HepG2 (cell line): ENCODE measurements around the gene AUP1. TPM values are rescaled to one million over a fixed set of nuclear protein-coding genes. Genes with fewer than 3 reads are reported as not detected.

Source experiments
- BCL6 ChIP-seq: IDR thresholded peaks from 2 replicates; pipeline ENCODE4 v1.6.1; 2016; ENCODE audit warnings: missing genetic modification reagents, missing compliant biosample characterization
- BORCS8-MEF2B ChIP-seq: sonication (generic); formaldehyde crosslinking; IDR thresholded peaks from 2 replicates; pipeline ENCODE4 v1.8.0; 2022; ENCODE audit warnings: mild to moderate bottlenecking, missing genetic modification reagents
- FOXP1 ChIP-seq, 2 experiments: fragments of 450-650 bp in 1 of 2; IDR thresholded peaks; 2 replicates each; pipeline ENCODE4 v1.6.1; 2017 to 2018; ENCODE audit warnings: antibody characterized with exemption in 1 of 2
- MYC ChIP-seq: sonication (generic); formaldehyde crosslinking; IDR thresholded peaks from 2 replicates; pipeline ENCODE4 v1.9.0; 2021; ENCODE audit warnings: missing genetic modification reagents, borderline replicate concordance
- NFE2L1 ChIP-seq: sonication (generic); formaldehyde crosslinking; IDR thresholded peaks from 2 replicates; pipeline ENCODE4 v1.4.0; 2020; ENCODE audit warnings: missing genetic modification reagents, mild to moderate bottlenecking, borderline replicate concordance
- NR2F6 ChIP-seq, 2 experiments: IDR thresholded peaks; 2 replicates each; pipeline ENCODE4 v1.6.1; 2016; ENCODE audit warnings: antibody characterized with exemption in 1 of 2, mild to moderate bottlenecking in 1 of 2
- NRL ChIP-seq: sonication (generic); formaldehyde crosslinking; IDR thresholded peaks from 2 replicates; pipeline ENCODE4 v1.5.0; 2020; ENCODE audit warnings: missing genetic modification reagents, mild to moderate bottlenecking, moderate library complexity, borderline replicate concordance
- PAF1 ChIP-seq: IDR thresholded peaks from 2 replicates; pipeline ENCODE4 v1.6.1; 2016; ENCODE audit warnings: missing genetic modification reagents, missing compliant biosample characterization
- TEAD3 ChIP-seq: optimal IDR thresholded peaks from 2 replicates; pipeline ENCODE3; 2016; ENCODE audit warnings: borderline replicate concordance
- ZC3H13 ChIP-seq: sonication (generic); formaldehyde crosslinking; IDR thresholded peaks from 2 replicates; pipeline ENCODE4 v1.8.1; 2023; ENCODE audit warnings: mild to moderate bottlenecking, missing genetic modification reagents, moderate library complexity
- ZFP1 ChIP-seq: IDR thresholded peaks from 2 replicates; pipeline ENCODE4 v1.6.1; 2016
- ZNF256 ChIP-seq: sonication (generic); formaldehyde crosslinking; conservative IDR thresholded peaks from 2 replicates; pipeline ENCODE4 v1.4.0; 2020; ENCODE audit warnings: missing genetic modification reagents
- ZNF337 ChIP-seq: sonication (generic); formaldehyde crosslinking; IDR thresholded peaks from 2 replicates; pipeline ENCODE4 v1.5.1; 2020; ENCODE audit warnings: missing genetic modification reagents, low read depth, mild to moderate bottlenecking, borderline replicate concordance
- ZNF788 ChIP-seq: sonication (generic); formaldehyde crosslinking; IDR thresholded peaks from 2 replicates; pipeline ENCODE4 v1.5.0; 2020; ENCODE audit warnings: mild to moderate bottlenecking, missing genetic modification reagents, borderline replicate concordance
- polyA plus RNA-seq, 8 experiments: library from polyadenylated mRNA; depleted of rRNA in 3 of 8; stranded (reverse) in 7 of 8; unstranded in 1 of 8; fragments of >200 nt; fragmentation: Illumina TruSeq in 4 of 8; extraction: Trizol in 4 of 8; gene quantifications; 2 replicates each; pipeline versions ENCODE4 v1.2.1 to v1.2.3, GENCODE V29; 2011 to 2016; ENCODE audit warnings: low read depth in 4 of 8, missing spikeins in 1 of 8, mixed read lengths in 1 of 8; ENCODE audit not compliant: insufficient read depth in 1 of 8
- total RNA-seq, 5 experiments: library from RNA; depleted of rRNA; stranded (reverse); fragments of >200 nt; fragmentation: Illumina TruSeq; extraction: Trizol; gene quantifications; 2 replicates each; pipeline ENCODE4 v1.2.3, GENCODE V29; 2016; ENCODE audit warnings: low read depth in 1 of 5
- TF ChIP-seq, protein P1 (sequence below): IDR thresholded peaks from 2 replicates; pipeline ENCODE4 v1.6.1; 2012; ENCODE audit warnings: inconsistent platforms
- TF ChIP-seq, protein P2 (sequence below): sonication (generic); formaldehyde crosslinking; IDR thresholded peaks from 2 replicates; pipeline ENCODE4 v1.4.0; 2020; ENCODE audit warnings: missing genetic modification reagents
- TF ChIP-seq, protein P3 (sequence below): sonication (generic); formaldehyde crosslinking; IDR thresholded peaks from 2 replicates; pipeline ENCODE4 v1.8.1; 2022; ENCODE audit warnings: low read depth, mild to moderate bottlenecking, missing genetic modification reagents
- TF ChIP-seq, protein P4 (sequence below): sonication (generic); formaldehyde crosslinking; IDR thresholded peaks from 2 replicates; pipeline ENCODE4 v1.4.0; 2020; ENCODE audit warnings: mild to moderate bottlenecking, missing genetic modification reagents

AUP1 gene
- total and polyA plus RNA-seq, 2 of the 13 experiments (the other 11 are each of a cell fraction or from before 2014, with no cell fraction given), result 174 to 267 TPM

DNA sequence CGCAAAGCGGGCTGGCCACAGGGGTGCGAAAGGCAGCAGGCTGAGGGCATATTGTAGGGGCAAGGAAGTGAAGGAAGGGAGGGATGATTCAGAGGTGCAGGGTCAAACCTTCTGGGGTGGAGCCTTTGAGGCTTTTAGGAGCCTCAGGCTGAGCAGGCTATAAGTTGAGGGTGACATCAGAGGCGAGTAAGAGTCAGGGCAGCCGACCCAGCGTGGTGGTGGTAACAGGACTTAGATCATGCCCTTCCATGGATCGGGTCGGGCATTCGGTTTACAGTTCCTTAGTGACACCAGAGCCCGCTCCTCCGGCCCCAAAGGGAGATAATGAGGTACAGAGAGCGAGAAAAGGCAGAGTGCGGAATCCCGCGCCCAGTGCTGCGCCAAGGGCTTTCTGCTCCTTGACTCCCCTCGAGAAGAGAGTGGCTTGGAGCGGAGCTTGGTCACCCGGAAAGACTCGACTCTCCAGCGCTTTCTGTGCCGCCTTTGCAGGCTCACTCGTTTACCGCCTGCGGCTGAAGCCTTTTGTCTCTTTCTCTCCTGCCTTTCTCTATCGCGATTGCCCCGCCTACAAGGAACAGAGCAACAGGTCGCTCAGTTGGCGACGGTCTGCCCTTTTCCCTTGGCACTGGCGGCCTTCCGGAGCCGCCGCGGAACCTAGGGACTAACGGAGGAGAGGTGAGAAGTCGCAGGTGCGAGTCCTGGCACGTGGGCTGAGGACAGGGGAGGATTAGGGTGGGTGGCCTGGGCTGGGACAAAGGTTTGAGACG lies 30.8 kb downstream of the AUP1 start (continued):
- no peak for TF ChIP-seq NFE2L1 (CRISPR knock-in tag)
- TF ChIP-seq, protein P1, sequence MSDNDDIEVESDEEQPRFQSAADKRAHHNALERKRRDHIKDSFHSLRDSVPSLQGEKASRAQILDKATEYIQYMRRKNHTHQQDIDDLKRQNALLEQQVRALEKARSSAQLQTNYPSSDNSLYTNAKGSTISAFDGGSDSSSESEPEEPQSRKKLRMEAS, result no peak
- TF ChIP-seq, protein P2, sequence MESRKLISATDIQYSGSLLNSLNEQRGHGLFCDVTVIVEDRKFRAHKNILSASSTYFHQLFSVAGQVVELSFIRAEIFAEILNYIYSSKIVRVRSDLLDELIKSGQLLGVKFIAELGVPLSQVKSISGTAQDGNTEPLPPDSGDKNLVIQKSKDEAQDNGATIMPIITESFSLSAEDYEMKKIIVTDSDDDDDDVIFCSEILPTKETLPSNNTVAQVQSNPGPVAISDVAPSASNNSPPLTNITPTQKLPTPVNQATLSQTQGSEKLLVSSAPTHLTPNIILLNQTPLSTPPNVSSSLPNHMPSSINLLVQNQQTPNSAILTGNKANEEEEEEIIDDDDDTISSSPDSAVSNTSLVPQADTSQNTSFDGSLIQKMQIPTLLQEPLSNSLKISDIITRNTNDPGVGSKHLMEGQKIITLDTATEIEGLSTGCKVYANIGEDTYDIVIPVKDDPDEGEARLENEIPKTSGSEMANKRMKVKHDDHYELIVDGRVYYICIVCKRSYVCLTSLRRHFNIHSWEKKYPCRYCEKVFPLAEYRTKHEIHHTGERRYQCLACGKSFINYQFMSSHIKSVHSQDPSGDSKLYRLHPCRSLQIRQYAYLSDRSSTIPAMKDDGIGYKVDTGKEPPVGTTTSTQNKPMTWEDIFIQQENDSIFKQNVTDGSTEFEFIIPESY (CRISPR knock-in tag), result peak; percentile 60; the same call in 1 of the 2 replicates
- TF ChIP-seq TEAD3 (CRISPR knock-in tag), result no peak
- no peak for TF ChIP-seq BCL6 (CRISPR knock-in tag)
- no peak for TF ChIP-seq NR2F6 (IDR thresholded peaks at IDR 0.05)
- TF ChIP-seq NR2F6 (CRISPR knock-in tag; IDR thresholded peaks at IDR 0.05), result no peak
- no peak for TF ChIP-seq ZFP1 (CRISPR knock-in tag)
- TF ChIP-seq, protein P3, sequence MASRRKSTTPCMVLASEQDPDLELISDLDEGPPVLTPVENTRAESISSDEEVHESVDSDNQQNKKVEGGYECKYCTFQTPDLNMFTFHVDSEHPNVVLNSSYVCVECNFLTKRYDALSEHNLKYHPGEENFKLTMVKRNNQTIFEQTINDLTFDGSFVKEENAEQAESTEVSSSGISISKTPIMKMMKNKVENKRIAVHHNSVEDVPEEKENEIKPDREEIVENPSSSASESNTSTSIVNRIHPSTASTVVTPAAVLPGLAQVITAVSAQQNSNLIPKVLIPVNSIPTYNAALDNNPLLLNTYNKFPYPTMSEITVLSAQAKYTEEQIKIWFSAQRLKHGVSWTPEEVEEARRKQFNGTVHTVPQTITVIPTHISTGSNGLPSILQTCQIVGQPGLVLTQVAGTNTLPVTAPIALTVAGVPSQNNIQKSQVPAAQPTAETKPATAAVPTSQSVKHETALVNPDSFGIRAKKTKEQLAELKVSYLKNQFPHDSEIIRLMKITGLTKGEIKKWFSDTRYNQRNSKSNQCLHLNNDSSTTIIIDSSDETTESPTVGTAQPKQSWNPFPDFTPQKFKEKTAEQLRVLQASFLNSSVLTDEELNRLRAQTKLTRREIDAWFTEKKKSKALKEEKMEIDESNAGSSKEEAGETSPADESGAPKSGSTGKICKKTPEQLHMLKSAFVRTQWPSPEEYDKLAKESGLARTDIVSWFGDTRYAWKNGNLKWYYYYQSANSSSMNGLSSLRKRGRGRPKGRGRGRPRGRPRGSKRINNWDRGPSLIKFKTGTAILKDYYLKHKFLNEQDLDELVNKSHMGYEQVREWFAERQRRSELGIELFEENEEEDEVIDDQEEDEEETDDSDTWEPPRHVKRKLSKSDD, result 0 out of 2 replicates have a peak, but pooled peaks have one; percentile 70
- no peak; the same call in 1 of the 2 replicates for TF ChIP-seq NRL (CRISPR knock-in tag)
- TF ChIP-seq, protein P4, sequence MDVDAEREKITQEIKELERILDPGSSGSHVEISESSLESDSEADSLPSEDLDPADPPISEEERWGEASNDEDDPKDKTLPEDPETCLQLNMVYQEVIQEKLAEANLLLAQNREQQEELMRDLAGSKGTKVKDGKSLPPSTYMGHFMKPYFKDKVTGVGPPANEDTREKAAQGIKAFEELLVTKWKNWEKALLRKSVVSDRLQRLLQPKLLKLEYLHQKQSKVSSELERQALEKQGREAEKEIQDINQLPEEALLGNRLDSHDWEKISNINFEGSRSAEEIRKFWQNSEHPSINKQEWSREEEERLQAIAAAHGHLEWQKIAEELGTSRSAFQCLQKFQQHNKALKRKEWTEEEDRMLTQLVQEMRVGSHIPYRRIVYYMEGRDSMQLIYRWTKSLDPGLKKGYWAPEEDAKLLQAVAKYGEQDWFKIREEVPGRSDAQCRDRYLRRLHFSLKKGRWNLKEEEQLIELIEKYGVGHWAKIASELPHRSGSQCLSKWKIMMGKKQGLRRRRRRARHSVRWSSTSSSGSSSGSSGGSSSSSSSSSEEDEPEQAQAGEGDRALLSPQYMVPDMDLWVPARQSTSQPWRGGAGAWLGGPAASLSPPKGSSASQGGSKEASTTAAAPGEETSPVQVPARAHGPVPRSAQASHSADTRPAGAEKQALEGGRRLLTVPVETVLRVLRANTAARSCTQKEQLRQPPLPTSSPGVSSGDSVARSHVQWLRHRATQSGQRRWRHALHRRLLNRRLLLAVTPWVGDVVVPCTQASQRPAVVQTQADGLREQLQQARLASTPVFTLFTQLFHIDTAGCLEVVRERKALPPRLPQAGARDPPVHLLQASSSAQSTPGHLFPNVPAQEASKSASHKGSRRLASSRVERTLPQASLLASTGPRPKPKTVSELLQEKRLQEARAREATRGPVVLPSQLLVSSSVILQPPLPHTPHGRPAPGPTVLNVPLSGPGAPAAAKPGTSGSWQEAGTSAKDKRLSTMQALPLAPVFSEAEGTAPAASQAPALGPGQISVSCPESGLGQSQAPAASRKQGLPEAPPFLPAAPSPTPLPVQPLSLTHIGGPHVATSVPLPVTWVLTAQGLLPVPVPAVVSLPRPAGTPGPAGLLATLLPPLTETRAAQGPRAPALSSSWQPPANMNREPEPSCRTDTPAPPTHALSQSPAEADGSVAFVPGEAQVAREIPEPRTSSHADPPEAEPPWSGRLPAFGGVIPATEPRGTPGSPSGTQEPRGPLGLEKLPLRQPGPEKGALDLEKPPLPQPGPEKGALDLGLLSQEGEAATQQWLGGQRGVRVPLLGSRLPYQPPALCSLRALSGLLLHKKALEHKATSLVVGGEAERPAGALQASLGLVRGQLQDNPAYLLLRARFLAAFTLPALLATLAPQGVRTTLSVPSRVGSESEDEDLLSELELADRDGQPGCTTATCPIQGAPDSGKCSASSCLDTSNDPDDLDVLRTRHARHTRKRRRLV (CRISPR knock-in tag), result no peak
- TF ChIP-seq ZNF337 (CRISPR knock-in tag), result no peak
- no peak for TF ChIP-seq FOXP1 (IDR thresholded peaks at IDR 0.05)
- TF ChIP-seq FOXP1 (CRISPR knock-in tag; IDR thresholded peaks at IDR 0.05), result no peak
- 0 out of 2 replicates have a peak, but pooled peaks have one; percentile 13 for TF ChIP-seq ZC3H13
- no peak for TF ChIP-seq ZNF256 (CRISPR knock-in tag)
- TF ChIP-seq PAF1 (CRISPR knock-in tag), result peak; percentile 64; the same call in 1 of the 2 replicates
- no peak for TF ChIP-seq BORCS8-MEF2B (CRISPR knock-in tag)
- no peak for TF ChIP-seq ZNF788 (CRISPR knock-in tag)
- 0 out of 2 replicates have a peak, but pooled peaks have one; percentile 8 for TF ChIP-seq MYC (CRISPR knock-in tag)
